HL-60 (cell line): ENCODE data around the gene POLR1G.
"Not testable (repeated sequence)": the region's sequence is repeated elsewhere in the genome, so short reads cannot be mapped to it uniquely, and the experiment has no call there.

Experiments
- CTCF ChIP-seq: IDR thresholded peaks from one replicate; pipeline ENCODE4 v1.5.1; 2011; ENCODE audit warnings: low read length, control low read depth, inconsistent platforms; ENCODE audit not compliant: insufficient read depth
- GABPA ChIP-seq: IDR thresholded peaks from 2 replicates; pipeline ENCODE4 v1.6.1; 2012; ENCODE audit warnings: low read depth
- POLR2AphosphoS5 ChIP-seq: IDR thresholded peaks from 2 replicates; pipeline ENCODE4 v1.6.1; 2012; ENCODE audit warnings: low read depth
- REST ChIP-seq: IDR thresholded peaks from 2 replicates; pipeline ENCODE4 v1.6.1; 2012; ENCODE audit warnings: low read depth; ENCODE audit not compliant: insufficient replicate concordance
- SPI1 ChIP-seq: IDR thresholded peaks from 2 replicates; pipeline ENCODE4 v1.6.1; 2012; ENCODE audit warnings: low read depth, mild to moderate bottlenecking, borderline replicate concordance

GRCh38 chr19:45429896-45430295, 23.5 kb downstream of the POLR1G start:
- not testable (repeated sequence) for TF ChIP-seq CTCF, REST, POLR2AphosphoS5, SPI1, GABPA
